ENCODE data around the gene MPO. TPM values are rescaled to one million over a fixed set of nuclear protein-coding genes. Genes with fewer than 3 reads are reported as not detected.

The MPO gene
- total and polyA plus RNA-seq, 9 of the 15 experiments (the other 6 are each of a cell fraction or from before 2014, with no cell fraction given), result 0.04 to 0.47 (median 0.39) TPM; not detected in 6

DNA sequence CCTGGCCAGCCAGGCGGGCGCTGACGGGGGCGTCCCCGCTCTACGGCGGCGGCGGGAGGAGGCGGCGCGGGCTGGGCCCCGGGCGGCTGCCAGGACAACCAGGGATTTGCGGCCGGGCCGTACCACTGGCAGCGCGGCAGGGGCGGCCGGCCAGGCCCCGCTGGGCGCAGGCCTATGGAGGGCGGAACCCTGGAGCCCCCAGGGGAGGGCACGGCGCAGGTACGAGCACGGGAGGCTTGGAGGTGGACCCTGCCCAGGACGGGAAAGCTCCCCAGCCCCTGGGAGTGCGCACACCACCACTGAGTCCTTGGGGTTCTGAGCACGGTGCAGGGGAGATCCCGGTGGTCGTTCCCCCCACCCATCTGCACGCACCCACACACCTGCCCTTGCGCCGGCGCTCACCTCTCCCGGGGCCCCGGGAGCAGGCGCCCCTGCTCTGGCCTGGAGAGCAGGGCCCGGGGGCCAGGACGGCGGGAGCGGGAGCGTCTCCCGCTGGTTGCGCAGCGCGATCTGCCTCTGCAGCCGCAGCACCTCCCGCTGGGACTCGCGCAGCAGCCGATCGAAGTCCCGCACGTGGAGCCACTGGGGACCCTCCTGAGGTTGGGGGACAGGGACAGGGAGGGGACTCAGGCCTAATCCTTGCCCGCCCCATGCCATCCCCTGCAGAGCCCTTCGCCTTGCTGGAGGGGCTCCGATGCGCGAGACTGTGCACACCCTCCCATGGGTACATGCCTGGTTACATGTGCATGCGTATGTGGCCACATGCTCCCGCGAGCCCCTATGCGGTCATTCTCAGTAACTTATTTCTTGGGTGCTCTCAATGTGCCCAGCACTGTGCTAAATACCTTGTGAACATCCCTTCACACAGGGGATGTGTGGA lies 43.9 kb upstream of the MPO start:
- Histone ChIP-seq H3K4me2 (ENCODE audit: insufficient read depth, low read length) (no peak overlapping the region), H3K9me3 (replicated peaks; ENCODE audit: control insufficient read depth, insufficient read depth, low read depth, low read length) (no peaks in the 10 kb centered on the region), H3K4me1 (replicated peaks in 1 of 2; ENCODE audit: control insufficient read depth in 2 of 2, insufficient read depth in 2 of 2, low read length in 2 of 2) (peaks cover 17 to 59% of the 10 kb centered on the region in 2 experiments), H2AFZ (ENCODE audit: low read depth, low read length) (no peak overlapping the region), H4K20me1 (replicated peaks; ENCODE audit: control insufficient read depth, insufficient read depth, low read length) (peaks cover 13% of the 10 kb centered on the region), H3K27me3 (ENCODE audit: control insufficient read depth in 2 of 2, insufficient read depth in 2 of 2, low read length in 2 of 2) (no peaks in the 10 kb centered on the region), H3K79me2 (ENCODE audit: control insufficient read depth, insufficient read depth, low read length) (peaks cover 20% of the 10 kb centered on the region), H3K9ac (ENCODE audit: insufficient read depth in 1 of 2, low read depth in 2 of 2, low read length in 2 of 2) (peak overlapping the region in 1 of 2 experiments; percentile 23; a peak in 1 of 4 replicates), H3K4me3 (no peak overlapping the region), H3K27ac (ENCODE audit: extremely low read depth, low read depth, low read length) (no peak overlapping the region), H3K36me3 (ENCODE audit: control insufficient read depth, insufficient read depth, low read length) (peaks cover 1% of the 10 kb centered on the region; the same call in 2 of the 3 replicates), H3K9me1 (ENCODE audit: control insufficient read depth, insufficient read depth, low read length) (peaks cover 3% of the 10 kb centered on the region)
- intact Hi-C loops (cut with micrococcal nuclease) (no loop called here), in situ Hi-C loops (cut with MboI) (no loop called here)
- FAIRE-seq (no peak), ATAC-seq (no peak), DNase-seq (ENCODE audit: extremely low read depth in 1 of 4, low spot score in 3 of 4) (no peak)
- 74% methylated on average over 35 of the region's 66 CpGs for WGBS (ENCODE audit: insufficient coverage, low coverage, missing lambda C conversion rate)
- ChIA-PET POLR2A (interaction anchor here (0.6 to 3.2 kb wide), 5 partner anchors 9 to 204 kb away, joined by 3 to 42 read pairs (median 8); no protein-coding TSS in a partner anchor), CTCF (ENCODE audit: low intra/inter-chr PET ratio) (no interaction called here)
- BruUV-seq (replicated peaks), result no TSS peak
- TF ChIP-seq RBM34 (IDR thresholded peaks at IDR 0.05; ENCODE audit: borderline replicate concordance, insufficient read depth, low read length), result no peak
- TF ChIP-seq, protein P1, sequence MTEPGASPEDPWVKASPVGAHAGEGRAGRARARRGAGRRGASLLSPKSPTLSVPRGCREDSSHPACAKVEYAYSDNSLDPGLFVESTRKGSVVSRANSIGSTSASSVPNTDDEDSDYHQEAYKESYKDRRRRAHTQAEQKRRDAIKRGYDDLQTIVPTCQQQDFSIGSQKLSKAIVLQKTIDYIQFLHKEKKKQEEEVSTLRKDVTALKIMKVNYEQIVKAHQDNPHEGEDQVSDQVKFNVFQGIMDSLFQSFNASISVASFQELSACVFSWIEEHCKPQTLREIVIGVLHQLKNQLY (CRISPR knock-in tag; conservative IDR thresholded peaks at IDR 0.05), result no peak
- no peak for TF ChIP-seq IRF2 (CRISPR knock-in tag; IDR thresholded peaks at IDR 0.05)
- no peak for TF ChIP-seq ZNF3 (CRISPR knock-in tag; IDR thresholded peaks at IDR 0.05)
- TF ChIP-seq SMC3 (conservative IDR thresholded peaks at IDR 0.05; ENCODE audit: insufficient read depth, low read depth, low read length), result no peak
- 0 out of 2 replicates have a peak, but pooled peaks have one; percentile 26 for TF ChIP-seq ZBTB7A (IDR thresholded peaks at IDR 0.05; ENCODE audit: borderline replicate concordance, control insufficient read depth, low read depth, low read length)
- TF ChIP-seq ZNF764 (CRISPR knock-in tag; IDR thresholded peaks at IDR 0.05; ENCODE audit: low read depth), result no peak
- peak; percentile 53 for TF ChIP-seq PCBP1 (IDR thresholded peaks at IDR 0.05; ENCODE audit: low read depth, low read length, poor library complexity, severe bottlenecking)
- TF ChIP-seq RBFOX2 (IDR thresholded peaks at IDR 0.05; ENCODE audit: low read depth, low read length), result peak; percentile 60
- no peak; the same call in 1 of the 2 replicates for TF ChIP-seq ZNF224 (CRISPR knock-in tag; IDR thresholded peaks at IDR 0.05)
- no peak for TF ChIP-seq HDAC1 (IDR thresholded peaks at IDR 0.05)
- TF ChIP-seq ZNF263 (CRISPR knock-in tag; IDR thresholded peaks at IDR 0.05; ENCODE audit: borderline replicate concordance), result no peak
- TF ChIP-seq, protein P2, sequence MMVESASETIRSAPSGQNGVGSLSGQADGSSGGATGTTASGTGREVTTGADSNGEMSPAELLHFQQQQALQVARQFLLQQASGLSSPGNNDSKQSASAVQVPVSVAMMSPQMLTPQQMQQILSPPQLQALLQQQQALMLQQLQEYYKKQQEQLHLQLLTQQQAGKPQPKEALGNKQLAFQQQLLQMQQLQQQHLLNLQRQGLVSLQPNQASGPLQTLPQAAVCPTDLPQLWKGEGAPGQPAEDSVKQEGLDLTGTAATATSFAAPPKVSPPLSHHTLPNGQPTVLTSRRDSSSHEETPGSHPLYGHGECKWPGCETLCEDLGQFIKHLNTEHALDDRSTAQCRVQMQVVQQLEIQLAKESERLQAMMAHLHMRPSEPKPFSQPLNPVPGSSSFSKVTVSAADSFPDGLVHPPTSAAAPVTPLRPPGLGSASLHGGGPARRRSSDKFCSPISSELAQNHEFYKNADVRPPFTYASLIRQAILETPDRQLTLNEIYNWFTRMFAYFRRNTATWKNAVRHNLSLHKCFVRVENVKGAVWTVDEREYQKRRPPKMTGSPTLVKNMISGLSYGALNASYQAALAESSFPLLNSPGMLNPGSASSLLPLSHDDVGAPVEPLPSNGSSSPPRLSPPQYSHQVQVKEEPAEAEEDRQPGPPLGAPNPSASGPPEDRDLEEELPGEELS (CRISPR knock-in tag; IDR thresholded peaks at IDR 0.05; ENCODE audit: borderline replicate concordance), result 0 out of 2 replicates have a peak, but pooled peaks have one; percentile 21
- TF ChIP-seq HNRNPL (IDR thresholded peaks at IDR 0.05; ENCODE audit: low read depth, low read length), result no peak
- TF ChIP-seq, protein P3, sequence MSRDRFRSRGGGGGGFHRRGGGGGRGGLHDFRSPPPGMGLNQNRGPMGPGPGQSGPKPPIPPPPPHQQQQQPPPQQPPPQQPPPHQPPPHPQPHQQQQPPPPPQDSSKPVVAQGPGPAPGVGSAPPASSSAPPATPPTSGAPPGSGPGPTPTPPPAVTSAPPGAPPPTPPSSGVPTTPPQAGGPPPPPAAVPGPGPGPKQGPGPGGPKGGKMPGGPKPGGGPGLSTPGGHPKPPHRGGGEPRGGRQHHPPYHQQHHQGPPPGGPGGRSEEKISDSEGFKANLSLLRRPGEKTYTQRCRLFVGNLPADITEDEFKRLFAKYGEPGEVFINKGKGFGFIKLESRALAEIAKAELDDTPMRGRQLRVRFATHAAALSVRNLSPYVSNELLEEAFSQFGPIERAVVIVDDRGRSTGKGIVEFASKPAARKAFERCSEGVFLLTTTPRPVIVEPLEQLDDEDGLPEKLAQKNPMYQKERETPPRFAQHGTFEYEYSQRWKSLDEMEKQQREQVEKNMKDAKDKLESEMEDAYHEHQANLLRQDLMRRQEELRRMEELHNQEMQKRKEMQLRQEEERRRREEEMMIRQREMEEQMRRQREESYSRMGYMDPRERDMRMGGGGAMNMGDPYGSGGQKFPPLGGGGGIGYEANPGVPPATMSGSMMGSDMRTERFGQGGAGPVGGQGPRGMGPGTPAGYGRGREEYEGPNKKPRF (IDR thresholded peaks at IDR 0.05; ENCODE audit: low read depth, low read length), result peak; percentile 19; the same call in 1 of the 2 replicates
